GM19452 (cell line): Measurements from ENCODE around the gene TMEM11.
A peak's percentile ranks its signal among the peaks of the same experiment; 100 is the strongest.

ENCODE experiments used
- ATAC-seq: cut with Tn5 transposase; IDR thresholded peaks from one replicate; pipeline ENCODE4 v1.9.1; 2021; ENCODE audit not compliant: unreplicated experiment

The TMEM11 gene, protein sequence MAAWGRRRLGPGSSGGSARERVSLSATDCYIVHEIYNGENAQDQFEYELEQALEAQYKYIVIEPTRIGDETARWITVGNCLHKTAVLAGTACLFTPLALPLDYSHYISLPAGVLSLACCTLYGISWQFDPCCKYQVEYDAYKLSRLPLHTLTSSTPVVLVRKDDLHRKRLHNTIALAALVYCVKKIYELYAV

GRCh38 chr17:21214015-21214776, at the start of gene TMEM11:
TSS of gene TMEM11 (minus strand) at chr17:21214161. CDS start at chr17:21214152, 9 bp downstream.
- ATAC-seq: peak; percentile 89

GRCh38 chr17:21263376-21263775, 49.4 kb upstream of the TMEM11 start:
- ATAC-seq: no peak

- ATAC-seq: no peak
These were observed 48.5 kb upstream of the TMEM11 start for GRCh38 chr17:21262259-21262993.

- no peak for ATAC-seq
These were observed 44.6 kb upstream of the TMEM11 start for GRCh38 chr17:21258593-21258992.

- ATAC-seq: no peak
These were observed 39.9 kb upstream of the TMEM11 start for GRCh38 chr17:21253646-21254441.

DNA sequence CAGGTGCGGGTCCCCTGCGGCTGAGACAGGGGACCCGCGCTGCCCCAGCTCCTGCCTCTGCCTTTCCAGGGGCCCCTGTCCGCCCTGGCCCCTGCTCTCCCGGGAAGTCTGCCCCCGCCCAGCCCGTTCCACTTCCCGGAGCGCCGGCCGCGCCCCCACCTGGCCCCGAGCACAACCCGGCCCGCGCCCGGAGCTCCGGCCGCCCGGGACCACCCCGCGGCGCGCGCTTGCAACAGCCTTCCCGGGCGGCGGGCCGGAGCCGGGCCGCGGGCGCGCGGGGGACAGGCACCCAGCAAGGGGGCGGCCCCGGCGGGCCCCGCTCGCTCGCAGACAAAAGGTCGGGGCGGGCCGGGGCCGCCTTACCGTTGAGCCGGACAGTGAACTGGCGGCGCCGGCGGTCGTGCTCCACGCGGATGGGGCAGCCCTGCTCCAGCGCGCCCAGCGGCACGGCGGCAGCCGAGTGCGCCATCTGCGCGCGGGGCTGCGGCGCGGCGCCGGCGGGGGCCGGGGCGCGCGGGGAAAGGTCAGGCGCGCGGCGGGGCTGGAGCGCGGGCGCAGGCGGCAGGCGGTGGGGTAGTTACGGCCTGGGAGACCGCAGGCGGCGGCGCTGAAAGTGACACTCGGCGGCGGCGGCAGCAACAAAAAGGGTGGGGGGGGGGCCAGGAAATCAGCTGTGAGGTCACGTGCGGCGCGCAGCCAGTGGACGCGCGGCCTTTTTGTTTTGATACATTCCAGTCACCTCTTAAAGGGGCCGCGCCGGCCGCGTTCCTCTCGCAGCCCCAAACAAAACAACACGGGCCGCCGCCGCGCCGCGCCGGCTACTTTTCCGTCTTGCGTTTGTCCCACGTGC, 39.1 kb upstream of the TMEM11 start, which contains the start of gene NATD1:
Gene NATD1 (minus strand): TSS at position 615 of the 850 bp plus-strand sequence. CDS start 146 bp downstream, at position 469.
- ATAC-seq: peak; percentile 56

- ATAC-seq: no peak
These were observed 38.4 kb upstream of the TMEM11 start for GRCh38 chr17:21252289-21252795.

DNA sequence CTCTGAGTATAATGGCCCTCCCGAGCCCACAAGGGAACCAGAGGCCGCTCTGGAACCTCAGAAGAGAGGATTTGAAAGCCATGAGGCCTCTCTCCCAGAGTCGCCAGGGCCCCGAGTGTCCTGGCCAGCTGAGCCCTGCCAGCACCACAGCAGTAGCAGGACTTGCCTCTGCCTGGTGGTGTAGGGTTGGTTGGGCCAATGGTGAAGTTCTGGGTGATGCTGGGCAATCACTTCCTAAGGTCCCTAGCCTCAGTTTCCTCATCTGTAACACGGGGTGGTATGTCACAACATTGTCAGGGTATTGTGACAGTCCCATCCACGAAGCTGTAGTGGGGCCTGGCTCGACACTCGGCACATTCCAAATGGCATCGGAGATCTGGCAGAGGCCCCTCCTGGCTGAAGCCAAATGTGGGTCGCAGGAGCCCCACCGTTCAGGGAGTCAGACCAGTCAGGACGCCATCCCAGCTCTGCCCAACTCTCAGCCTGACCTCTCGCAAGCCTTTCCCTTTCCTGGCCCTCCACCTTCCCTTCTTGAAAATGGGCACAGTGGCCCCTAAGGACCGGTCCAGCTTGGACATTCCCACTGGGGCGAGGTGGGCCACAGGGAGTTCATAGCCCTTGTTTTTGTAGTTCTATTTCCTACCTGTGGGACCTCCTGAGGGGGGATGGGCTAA, 37.5 kb upstream of the TMEM11 start:
- ATAC-seq: no peak

GRCh38 chr17:21250854-21251253, 36.9 kb upstream of the TMEM11 start:
- no peak for ATAC-seq

- ATAC-seq: no peak
These were observed 36.2 kb upstream of the TMEM11 start for GRCh38 chr17:21249920-21250703.

DNA sequence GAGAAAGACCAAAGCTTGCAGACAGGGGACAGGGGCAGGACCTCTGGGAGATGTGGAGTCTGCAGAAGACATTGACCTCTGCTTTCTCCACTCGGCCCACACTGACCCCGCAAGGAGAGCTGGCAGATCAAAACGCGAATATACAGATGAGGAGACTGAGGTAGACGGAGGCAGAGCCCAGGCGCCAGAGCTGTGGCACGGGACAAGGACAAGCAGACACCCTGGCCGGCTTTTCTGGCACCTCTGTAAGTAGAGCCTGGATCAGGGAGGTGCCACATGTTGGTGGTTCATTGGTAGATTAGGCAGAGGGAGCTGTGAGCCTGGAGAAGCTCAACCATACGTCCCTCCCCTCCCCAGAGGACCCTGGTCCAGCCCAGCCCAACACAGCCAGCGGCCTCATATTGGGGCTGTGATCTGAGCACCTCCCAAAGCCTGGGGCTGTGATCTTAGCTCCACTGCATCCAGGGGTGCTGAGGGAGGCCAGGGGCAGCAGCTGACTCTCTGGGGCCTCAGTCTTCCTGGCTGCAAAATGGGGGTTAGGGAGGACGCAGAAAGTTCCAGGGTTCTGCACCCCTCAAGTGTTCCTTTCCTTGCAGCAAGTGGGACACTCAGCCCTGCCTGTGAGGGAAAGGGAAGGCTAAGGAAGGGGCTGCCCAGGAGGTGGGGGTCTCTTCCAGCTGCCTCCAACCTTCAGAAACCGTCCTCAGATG, 35.3 kb upstream of the TMEM11 start:
- no peak for ATAC-seq

GRCh38 chr17:21248500-21248899, 34.5 kb upstream of the TMEM11 start:
- ATAC-seq: no peak

DNA sequence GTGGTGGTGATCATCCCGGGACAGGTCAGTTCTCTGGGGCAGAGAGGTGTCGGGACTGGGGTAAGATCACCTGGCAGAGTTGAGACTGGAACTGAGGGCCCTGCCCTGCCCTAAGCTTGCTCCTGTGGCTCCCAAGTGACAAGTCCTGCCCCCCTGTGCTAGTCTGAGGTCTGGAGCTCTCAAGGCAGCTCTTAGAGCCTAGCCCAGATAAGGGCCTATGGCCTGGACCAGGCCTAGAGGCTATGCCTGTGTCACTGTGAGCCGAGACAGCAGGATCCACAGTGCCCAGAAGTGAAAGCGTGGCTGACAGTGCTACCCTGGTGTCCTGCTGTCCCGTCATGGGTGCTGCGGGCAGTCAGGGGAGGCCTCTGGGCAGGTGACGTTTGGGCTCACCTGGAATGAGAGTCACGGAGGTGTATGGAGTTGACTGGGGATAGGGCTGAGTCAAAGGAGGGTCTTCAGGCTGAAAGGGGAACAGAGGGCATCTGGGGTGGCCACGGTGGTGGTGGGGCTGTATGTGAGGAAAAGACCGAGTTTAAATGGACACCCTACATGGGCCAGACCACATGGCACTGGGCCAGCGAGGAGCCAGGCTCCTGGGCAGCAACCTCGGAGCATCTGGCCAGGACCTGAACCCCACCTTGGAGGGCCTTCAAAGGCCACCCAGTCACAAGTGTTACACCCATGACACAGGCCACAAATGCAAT, 33.7 kb upstream of the TMEM11 start:
- no peak for ATAC-seq

DNA sequence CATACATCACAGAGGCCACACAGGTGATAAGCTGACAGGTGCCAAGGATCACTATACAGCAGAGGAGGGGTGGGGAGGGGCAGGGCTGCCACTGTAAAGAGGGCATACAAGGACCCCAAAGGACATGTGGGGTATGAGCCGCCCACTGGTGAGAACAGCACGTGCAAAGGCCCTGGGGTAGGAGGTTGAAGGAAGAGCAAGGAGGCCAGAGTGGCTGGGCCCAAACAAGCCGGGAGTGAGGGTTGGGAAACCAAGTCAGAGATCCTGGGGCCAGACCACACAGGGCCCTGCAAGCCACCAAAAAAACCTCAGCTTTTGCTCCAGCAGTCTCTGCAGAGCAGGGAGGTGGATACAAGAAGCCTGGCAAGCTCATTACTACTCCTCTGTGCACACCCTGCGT, 32.7 kb upstream of the TMEM11 start:
- ATAC-seq: no peak

DNA sequence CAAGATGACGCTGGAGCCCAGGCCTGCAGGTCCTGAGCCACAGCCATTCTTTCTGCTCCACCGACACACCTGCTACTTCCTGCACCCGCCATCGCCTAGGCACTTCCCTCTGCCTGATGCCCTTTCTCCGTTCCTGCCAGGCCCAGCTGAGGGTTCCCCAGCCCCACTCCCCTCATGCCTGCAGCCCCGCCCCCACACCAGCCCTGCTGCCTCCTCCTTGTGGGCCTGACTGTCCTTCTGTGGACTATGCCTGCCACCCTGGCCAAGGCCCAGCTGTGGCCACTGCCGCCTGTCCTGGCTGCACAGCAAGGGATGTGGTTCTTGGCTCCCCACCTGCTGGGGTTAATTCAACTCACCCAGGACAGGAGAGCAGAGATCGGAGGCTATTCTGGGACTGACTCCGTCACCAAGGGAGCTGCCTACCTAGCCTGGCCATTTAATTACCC, 31.7 kb upstream of the TMEM11 start:
- ATAC-seq: no peak

DNA sequence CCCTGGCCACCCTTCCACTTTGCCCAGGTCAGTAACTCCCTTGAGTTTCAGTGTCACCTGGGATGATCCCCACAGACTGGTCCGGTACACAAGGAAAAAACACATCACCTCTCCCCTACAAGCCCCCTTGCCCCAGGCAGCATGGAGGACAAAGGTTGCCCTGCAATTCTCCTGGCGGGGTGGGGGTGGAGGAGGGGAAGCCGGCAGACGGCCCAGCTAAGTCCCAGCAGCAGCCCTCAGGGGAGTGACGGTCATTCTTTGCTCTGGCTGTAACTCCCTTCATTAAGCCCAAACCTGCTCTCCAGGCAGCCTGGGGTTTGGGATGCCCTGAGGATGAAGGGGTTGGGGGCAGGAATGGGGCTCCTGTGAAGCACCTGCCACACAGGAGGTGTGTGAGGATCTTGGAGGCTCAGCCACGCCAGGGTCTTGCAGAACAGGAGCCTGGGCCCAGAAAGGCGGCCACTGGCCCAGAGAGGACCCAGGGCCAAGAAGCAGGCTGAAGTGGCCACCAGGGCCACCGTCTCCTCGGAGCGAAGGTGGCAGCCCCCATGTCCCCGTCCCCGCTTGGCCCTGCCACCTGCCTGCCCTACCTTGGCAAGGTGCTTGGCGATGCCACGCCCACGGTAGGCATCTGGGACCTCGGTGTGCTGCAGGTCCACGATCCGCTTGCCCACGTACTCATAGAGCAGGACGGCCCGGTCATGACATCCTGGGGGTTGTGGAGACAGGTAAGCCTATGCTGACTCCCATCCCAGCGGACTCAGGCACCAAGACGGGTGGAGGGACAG, 29.7 kb upstream of the TMEM11 start:
- no peak for ATAC-seq
